Neutrophil (primary cell): Measurements from ENCODE around the gene RBM15B.

Source experiments
- H3K27ac ChIP-seq: fragments of 200-600 bp; sonication (generic); 2 replicates; pipeline ENCODE4 v1.5.1; 2016; ENCODE audit warnings: mild to moderate bottlenecking, moderate library complexity
- H3K27me3 ChIP-seq: fragments of 200-600 bp; sonication (generic); 2 replicates; pipeline ENCODE4 v1.6.0; 2016; ENCODE audit warnings: mild to moderate bottlenecking
- H3K36me3 ChIP-seq: fragments of 200-600 bp; sonication (generic); 2 replicates; pipeline ENCODE4 v1.5.1; 2017
- H3K4me1 ChIP-seq, 2 experiments: fragments of 200-600 bp in 1 of 2; sonication (generic) in 1 of 2; 1 replicate in 1 of 2; 2 replicates in 1 of 2; pipeline versions ENCODE4 v1.5.1 to v1.6.1; 2013 to 2016; ENCODE audit warnings: low read depth in 1 of 2, low read length in 1 of 2, mild to moderate bottlenecking in 1 of 2, moderate library complexity in 1 of 2; ENCODE audit not compliant: control insufficient read depth in 1 of 2, insufficient read depth in 1 of 2
- H3K4me3 ChIP-seq, 2 experiments: fragments of 200-600 bp in 1 of 2; sonication (generic) in 1 of 2; 1 replicate in 1 of 2; 2 replicates in 1 of 2; pipeline ENCODE4 v1.5.1; 2013 to 2016; ENCODE audit warnings: low read depth in 1 of 2, low read length in 1 of 2, mild to moderate bottlenecking in 1 of 2, moderate library complexity in 1 of 2
- H3K9me3 ChIP-seq: fragments of 200-600 bp; sonication (generic); 2 replicates; pipeline ENCODE4 v1.5.1; 2016
- TF ChIP-seq, protein P1 (sequence below): fragments of 200-600 bp; sonication (generic); IDR thresholded peaks from 2 replicates; pipeline ENCODE4 v1.5.1; 2016; ENCODE audit warnings: antibody characterized with exemption

The RBM15B gene

DNA sequence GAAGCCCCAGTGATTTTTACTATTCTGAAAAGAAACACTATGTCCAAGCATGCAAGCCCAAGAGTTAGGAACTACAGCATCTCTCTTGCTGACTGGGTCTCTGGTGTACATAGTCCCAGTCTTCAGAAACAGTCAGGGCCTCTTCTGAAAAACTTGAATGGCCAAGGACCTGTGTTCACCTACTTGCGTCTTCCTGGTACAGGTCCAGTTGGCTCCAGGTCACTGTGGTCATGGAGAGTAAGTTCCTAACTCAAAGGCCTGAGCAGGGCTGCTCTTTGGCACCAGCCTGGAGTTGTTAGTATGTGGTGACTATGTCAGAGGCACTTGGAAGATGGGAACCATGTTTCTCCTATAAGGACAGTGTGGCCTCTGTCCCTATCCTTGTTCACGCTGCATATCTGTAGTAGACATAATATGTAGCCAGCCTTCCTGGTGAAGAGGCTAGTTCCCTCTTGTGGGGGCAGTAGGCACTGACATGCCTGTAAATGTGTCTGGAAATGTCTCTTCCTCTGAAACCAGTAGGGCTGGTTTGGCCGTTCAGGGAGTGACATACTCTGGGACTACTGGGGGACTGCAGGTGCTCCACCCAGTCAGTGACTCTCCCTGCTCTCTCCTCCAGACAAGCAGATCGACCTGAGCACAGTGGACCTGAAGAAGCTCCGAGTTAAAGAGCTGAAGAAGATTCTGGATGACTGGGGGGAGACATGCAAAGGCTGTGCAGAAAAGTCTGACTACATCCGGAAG, 2.6 kb upstream of the RBM15B start:
- peaks cover 52 to 53% of the 10 kb centered on the region in 2 experiments for H3K4me1 ChIP-seq
- H3K27ac ChIP-seq: no peak overlapping the region
- H3K36me3 ChIP-seq: peaks cover 20% of the 10 kb centered on the region
- TF ChIP-seq, protein P1, sequence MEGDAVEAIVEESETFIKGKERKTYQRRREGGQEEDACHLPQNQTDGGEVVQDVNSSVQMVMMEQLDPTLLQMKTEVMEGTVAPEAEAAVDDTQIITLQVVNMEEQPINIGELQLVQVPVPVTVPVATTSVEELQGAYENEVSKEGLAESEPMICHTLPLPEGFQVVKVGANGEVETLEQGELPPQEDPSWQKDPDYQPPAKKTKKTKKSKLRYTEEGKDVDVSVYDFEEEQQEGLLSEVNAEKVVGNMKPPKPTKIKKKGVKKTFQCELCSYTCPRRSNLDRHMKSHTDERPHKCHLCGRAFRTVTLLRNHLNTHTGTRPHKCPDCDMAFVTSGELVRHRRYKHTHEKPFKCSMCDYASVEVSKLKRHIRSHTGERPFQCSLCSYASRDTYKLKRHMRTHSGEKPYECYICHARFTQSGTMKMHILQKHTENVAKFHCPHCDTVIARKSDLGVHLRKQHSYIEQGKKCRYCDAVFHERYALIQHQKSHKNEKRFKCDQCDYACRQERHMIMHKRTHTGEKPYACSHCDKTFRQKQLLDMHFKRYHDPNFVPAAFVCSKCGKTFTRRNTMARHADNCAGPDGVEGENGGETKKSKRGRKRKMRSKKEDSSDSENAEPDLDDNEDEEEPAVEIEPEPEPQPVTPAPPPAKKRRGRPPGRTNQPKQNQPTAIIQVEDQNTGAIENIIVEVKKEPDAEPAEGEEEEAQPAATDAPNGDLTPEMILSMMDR: no peak
- no peak overlapping the region for H3K4me3 ChIP-seq
- H3K27me3 ChIP-seq: no peaks in the 10 kb centered on the region
- no peaks in the 10 kb centered on the region for H3K9me3 ChIP-seq

DNA sequence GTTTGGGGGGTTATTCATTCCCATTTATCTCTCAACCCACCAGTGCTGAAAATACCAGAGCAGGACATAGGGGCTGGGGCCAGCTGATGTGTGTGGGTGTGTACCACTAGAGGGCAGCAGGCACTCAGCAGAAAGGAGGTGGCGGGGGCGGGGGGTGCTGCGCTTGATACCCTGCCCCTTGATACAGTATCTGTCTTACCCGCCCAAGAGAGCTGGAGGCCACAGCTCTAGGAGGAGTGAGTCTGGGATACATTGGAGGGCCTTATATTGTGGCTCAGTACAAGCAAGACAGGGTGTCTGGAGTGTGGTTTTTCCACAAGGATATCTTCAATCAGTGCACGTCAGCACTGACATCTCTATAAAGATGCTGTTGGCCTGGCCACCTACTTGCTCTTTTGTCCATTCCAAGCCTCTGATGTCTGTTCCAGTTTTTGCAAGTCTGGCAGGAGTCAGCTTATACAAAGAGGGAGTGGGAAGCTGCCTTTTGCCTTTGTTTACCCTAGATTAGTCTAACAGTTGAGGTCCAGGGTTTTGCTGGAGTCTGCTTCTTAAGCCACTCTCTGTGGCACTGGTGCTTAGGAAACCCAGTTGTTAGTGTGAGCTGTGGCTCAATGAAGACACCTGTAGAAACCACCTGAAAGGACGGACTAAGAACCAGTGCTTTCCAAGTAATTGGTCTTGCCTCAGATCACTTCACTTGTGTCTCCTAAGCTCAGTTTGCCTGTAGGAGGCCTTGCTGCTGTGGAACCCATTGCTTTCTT, 1.5 kb upstream of the RBM15B start:
- Histone ChIP-seq H3K4me3 (no peak overlapping the region), H3K27ac (peak overlapping the region; percentile 90), H3K9me3 (no peaks in the 10 kb centered on the region), H3K27me3 (no peaks in the 10 kb centered on the region), H3K4me1 (peaks cover 43 to 46% of the 10 kb centered on the region in 2 experiments), H3K36me3 (peaks cover 29% of the 10 kb centered on the region)
- TF ChIP-seq, protein P1: peak; percentile 75

DNA sequence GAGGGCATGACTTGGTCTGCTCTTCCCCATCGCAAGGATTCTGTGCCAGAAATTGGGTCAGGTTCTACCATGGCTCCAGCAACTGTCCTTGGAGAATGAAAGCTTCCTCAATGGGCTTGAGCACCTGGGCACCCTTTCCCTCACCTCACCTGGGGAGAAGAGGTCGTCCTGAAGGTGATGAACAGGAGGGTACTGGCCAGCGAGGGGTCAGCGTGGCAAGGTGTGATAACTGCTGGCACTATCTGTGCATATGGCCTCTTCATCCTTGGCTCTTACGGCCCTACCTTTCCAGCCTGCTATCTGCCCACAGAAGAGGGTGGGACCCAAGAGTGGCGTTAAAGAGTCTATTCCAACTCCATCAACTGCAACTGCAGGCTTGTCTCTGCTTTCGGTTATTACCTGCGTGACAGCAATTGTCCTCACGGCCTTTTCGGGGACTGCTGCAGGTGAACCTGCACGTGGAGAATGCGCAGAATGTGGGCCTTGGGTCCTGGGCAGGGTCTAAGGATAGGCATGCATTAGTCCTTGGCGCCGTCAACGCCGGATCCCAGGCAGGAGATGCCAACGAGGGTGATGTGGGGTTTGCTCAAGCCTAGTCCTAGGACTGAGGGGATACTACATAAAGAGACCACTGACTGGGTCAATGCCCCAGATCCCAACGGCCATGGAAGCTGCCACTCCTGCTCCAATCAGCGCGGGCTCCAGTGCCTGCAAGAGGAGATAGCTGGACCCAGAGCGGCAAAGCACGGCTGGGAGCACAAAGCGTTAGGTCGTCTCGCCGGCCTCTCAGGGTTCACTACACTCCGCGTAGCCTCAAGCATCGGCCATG, 625 bp upstream of the RBM15B start:
- H3K9me3 ChIP-seq: no peaks in the 10 kb centered on the region
- TF ChIP-seq, protein P1: peak; percentile 88
- H3K4me3 ChIP-seq: peak overlapping the region; percentile 65 to 69
- H3K4me1 ChIP-seq: peaks cover 43% of the 10 kb centered on the region in 2 experiments
- H3K27ac ChIP-seq: peak overlapping the region; percentile 90
- no peaks in the 10 kb centered on the region for H3K27me3 ChIP-seq
- peaks cover 38% of the 10 kb centered on the region for H3K36me3 ChIP-seq

DNA sequence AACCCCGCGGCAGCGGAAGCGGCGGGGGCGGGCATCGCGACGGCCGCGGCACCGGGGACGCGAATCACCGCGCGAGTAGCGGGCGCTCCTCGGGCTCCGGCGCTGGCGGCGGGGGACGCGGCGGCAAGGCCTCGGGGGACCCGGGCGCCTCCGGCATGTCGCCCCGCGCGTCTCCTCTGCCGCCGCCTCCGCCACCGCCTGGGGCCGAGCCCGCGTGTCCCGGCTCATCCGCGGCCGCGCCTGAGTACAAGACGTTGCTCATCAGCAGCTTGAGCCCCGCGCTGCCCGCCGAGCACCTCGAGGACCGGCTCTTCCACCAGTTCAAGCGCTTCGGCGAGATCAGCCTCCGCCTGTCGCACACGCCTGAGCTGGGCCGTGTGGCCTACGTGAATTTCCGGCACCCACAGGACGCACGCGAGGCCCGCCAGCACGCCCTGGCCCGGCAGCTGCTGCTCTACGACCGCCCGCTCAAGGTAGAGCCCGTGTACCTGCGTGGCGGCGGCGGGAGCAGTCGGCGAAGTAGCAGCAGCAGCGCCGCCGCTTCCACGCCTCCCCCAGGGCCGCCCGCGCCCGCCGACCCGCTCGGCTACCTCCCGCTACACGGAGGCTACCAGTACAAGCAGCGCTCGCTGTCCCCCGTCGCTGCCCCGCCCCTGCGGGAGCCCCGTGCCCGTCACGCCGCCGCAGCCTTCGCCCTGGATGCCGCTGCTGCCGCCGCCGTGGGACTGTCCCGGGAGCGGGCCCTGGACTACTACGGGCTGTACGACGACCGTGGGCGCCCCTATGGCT, 675 bp downstream of the RBM15B start:
- Histone ChIP-seq H3K4me3 (peak overlapping the region; percentile 65 to 69), H3K27ac (peak overlapping the region; percentile 90), H3K27me3 (no peaks in the 10 kb centered on the region), H3K9me3 (no peaks in the 10 kb centered on the region), H3K36me3 (peaks cover 51% of the 10 kb centered on the region), H3K4me1 (peaks cover 30% of the 10 kb centered on the region in 2 experiments)
- TF ChIP-seq, protein P1: no peak
